Ishikawa (cell line): ENCODE measurements around the gene GSC.

Experiments used
- FOXM1 ChIP-seq: IDR thresholded peaks from 2 replicates; pipeline ENCODE4 v1.6.1; 2012; ENCODE audit warnings: low read depth, borderline replicate concordance
- RAD21 ChIP-seq: IDR thresholded peaks from 2 replicates; pipeline ENCODE4 v1.6.1; 2012; ENCODE audit warnings: low read depth
- REST ChIP-seq: IDR thresholded peaks from 2 replicates; pipeline ENCODE4 v1.6.1; 2012; ENCODE audit warnings: low read depth, mild to moderate bottlenecking
- ZBTB7A ChIP-seq: IDR thresholded peaks from 2 replicates; pipeline ENCODE4 v1.6.1; 2012; ENCODE audit warnings: low read depth

- TF ChIP-seq RAD21, result no peak
- TF ChIP-seq REST, result no peak
- TF ChIP-seq ZBTB7A, result no peak
- no peak for TF ChIP-seq FOXM1
Measured at GRCh38 chr14:94795372-94795771, 25.5 kb upstream of the GSC start.
